Ascending aorta (tissue), 2 donors: Measurements from ENCODE around the gene CD8B2. TPM values are rescaled to one million over a fixed set of nuclear protein-coding genes. Genes with fewer than 3 reads are reported as not detected.

ENCODE experiments used
- DNase-seq, 2 donors: peaks; one replicate each; pipeline ENCODE4 v3.0.0-alpha.2; 2019; ENCODE audit warnings: low spot score in 2 of 2
- H3K27ac ChIP-seq, 2 donors: fragments of 200-600 bp; sonication (generic); one replicate each; pipeline ENCODE4 v1.5.1; 2016 to 2017; ENCODE audit warnings: mild to moderate bottlenecking in 1 of 2
- H3K27me3 ChIP-seq: fragments of 200-600 bp; sonication (generic); one replicate; pipeline ENCODE4 v1.5.1; 2017
- H3K36me3 ChIP-seq, 2 donors: fragments of 200-600 bp; sonication (generic); one replicate each; pipeline ENCODE4 v1.5.1; 2016
- H3K4me1 ChIP-seq, 2 donors: fragments of 200-600 bp; sonication (generic); one replicate each; pipeline ENCODE4 v1.5.1; 2016 to 2017; ENCODE audit warnings: mild to moderate bottlenecking in 1 of 2
- H3K4me3 ChIP-seq, 2 donors: fragments of 200-600 bp; sonication (generic); one replicate each; pipeline ENCODE4 v1.5.1; 2016 to 2017; ENCODE audit warnings: mild to moderate bottlenecking in 1 of 2
- H3K9me3 ChIP-seq, 2 donors: fragments of 200-600 bp; sonication (generic); one replicate each; pipeline ENCODE4 v1.5.1; 2016
- intact Hi-C: fragments of 100-400 bp; cut with DNase I; formaldehyde crosslinking; loops from one replicate; pipeline ENCODE4 v1.15.1; 2023
- total RNA-seq: library from RNA; depleted of rRNA; stranded (reverse); fragments of >200 nt; gene quantifications from one replicate; pipeline ENCODE4 v1.1.0, GENCODE V29; 2016
- TF ChIP-seq, protein P1 (sequence below), 3 experiments: fragments of 200-600 bp in 2 of 3; fragments of 450-650 bp in 1 of 3; sonication (generic) in 2 of 3; IDR thresholded peaks; one replicate each; pipeline ENCODE4 v1.5.1; 2016 to 2019; ENCODE audit warnings: antibody characterized with exemption in 3 of 3, mild to moderate bottlenecking in 1 of 3, moderate library complexity in 1 of 3

Gene CD8B2
- total RNA-seq, 1 donor from 2014 or later, result not detected

DNA sequence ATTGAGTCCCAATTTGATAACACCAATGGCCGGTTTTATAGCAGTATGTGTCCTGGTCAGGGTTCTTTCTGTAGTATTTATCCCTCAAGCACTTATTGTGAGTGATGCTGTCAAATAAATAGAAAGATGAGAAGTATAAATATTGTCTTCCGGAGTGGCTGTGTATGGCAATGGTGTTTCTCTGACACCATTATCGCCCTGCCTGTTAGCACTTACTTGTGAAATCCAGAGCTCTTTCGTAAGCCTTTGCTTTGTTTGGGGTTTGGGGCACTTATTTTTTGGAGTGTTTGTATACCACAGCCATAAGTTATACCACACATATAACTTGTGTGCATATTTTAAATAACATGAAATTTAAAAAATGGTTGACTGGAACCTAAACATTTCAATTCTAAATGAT lies 29.3 kb downstream of the CD8B2 start:
- Histone ChIP-seq H3K36me3 (no peaks in the 10 kb centered on the region), H3K27ac (no peak overlapping the region), H3K27me3 (no peaks in the 10 kb centered on the region), H3K4me3 (no peak overlapping the region), H3K4me1 (no peaks in the 10 kb centered on the region), H3K9me3 (no peaks in the 10 kb centered on the region)
- no peak for DNase-seq
- intact Hi-C loops, result no loop called here
- TF ChIP-seq, protein P1, sequence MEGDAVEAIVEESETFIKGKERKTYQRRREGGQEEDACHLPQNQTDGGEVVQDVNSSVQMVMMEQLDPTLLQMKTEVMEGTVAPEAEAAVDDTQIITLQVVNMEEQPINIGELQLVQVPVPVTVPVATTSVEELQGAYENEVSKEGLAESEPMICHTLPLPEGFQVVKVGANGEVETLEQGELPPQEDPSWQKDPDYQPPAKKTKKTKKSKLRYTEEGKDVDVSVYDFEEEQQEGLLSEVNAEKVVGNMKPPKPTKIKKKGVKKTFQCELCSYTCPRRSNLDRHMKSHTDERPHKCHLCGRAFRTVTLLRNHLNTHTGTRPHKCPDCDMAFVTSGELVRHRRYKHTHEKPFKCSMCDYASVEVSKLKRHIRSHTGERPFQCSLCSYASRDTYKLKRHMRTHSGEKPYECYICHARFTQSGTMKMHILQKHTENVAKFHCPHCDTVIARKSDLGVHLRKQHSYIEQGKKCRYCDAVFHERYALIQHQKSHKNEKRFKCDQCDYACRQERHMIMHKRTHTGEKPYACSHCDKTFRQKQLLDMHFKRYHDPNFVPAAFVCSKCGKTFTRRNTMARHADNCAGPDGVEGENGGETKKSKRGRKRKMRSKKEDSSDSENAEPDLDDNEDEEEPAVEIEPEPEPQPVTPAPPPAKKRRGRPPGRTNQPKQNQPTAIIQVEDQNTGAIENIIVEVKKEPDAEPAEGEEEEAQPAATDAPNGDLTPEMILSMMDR (IDR thresholded peaks at IDR 0.05), result no peak

DNA sequence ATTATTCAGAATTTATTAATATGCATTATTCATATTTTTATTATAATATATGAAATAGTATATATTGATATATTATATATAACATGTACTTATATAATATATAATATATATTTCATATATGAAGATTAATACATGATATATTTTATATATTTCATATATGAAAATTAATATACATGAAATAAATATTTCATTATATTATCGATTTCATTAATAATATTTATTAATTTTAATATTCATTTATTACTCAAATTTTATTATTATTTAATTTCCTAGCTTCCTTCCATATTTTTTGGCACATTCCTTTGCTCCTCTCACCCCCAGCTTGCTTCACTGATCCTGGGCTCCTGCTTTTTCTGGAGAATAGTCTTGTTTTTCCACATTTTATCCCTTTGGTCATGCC lies 29.7 kb downstream of the CD8B2 start:
- TF ChIP-seq, protein P1 (IDR thresholded peaks at IDR 0.05), result no peak

DNA sequence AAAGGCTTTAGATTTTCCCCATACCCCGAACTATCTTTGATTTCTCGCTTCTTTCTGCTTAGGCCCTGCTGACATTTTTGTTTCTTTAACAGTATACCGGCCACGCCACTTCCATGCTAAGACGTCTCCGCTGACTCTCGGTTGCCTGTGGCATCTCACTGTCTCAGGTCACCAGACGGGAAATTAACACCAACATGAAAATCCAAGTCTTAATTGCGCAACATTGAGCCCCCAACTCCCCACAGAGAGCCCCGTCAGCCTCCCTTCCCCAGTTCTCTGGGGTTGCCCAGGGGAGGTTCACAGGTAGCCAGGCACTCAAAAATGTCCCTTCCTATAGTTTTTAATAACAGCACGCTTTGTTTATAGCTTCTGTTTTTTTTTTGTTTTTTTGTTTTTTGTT lies 30.2 kb downstream of the CD8B2 start:
- DNase-seq, result no peak
- H3K9me3 ChIP-seq, result no peaks in the 10 kb centered on the region
- no peaks in the 10 kb centered on the region for H3K4me1 ChIP-seq
- H3K4me3 ChIP-seq, result no peak overlapping the region
- intact Hi-C loops, result no loop called here
- no peak overlapping the region for H3K27ac ChIP-seq
- TF ChIP-seq, protein P1 (IDR thresholded peaks at IDR 0.05), result no peak
- no peaks in the 10 kb centered on the region for H3K36me3 ChIP-seq
- H3K27me3 ChIP-seq, result no peaks in the 10 kb centered on the region

More for the DNA sequence above, 29.7 kb downstream of the CD8B2 start:
- H3K27ac ChIP-seq, result no peak overlapping the region
- no peak for DNase-seq
- no peaks in the 10 kb centered on the region for H3K36me3 ChIP-seq
- no peaks in the 10 kb centered on the region for H3K4me1 ChIP-seq
- intact Hi-C loops, result no loop called here
- H3K9me3 ChIP-seq, result no peaks in the 10 kb centered on the region
- H3K27me3 ChIP-seq, result no peaks in the 10 kb centered on the region
- H3K4me3 ChIP-seq, result no peak overlapping the region

DNA sequence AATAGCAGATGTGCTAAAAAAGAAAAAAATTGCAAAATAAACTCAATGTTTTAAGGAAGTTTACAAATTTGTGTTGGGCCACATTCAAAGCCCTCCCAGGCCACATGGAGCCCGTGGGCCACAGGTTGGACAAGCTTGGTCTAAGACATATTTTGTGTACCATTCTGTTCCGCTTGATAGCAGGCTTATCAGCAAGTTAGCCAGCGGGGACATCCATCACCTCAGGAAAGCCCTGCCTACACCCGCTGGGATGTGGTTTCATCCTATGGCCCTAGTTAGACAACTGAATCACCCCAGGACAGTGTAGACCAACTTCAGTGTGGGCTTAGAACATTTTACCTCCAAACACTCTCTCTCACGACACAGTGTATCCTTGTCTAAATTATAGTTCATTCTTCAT lies 32.6 kb downstream of the CD8B2 start:
- TF ChIP-seq, protein P1 (IDR thresholded peaks at IDR 0.05), result no peak
- no peaks in the 10 kb centered on the region for H3K4me1 ChIP-seq
- H3K36me3 ChIP-seq, result no peaks in the 10 kb centered on the region
- no peaks in the 10 kb centered on the region for H3K9me3 ChIP-seq
- DNase-seq, result no peak
- no peaks in the 10 kb centered on the region for H3K27me3 ChIP-seq
- H3K4me3 ChIP-seq, result no peak overlapping the region
- intact Hi-C loops, result no loop called here
- no peak overlapping the region for H3K27ac ChIP-seq

DNA sequence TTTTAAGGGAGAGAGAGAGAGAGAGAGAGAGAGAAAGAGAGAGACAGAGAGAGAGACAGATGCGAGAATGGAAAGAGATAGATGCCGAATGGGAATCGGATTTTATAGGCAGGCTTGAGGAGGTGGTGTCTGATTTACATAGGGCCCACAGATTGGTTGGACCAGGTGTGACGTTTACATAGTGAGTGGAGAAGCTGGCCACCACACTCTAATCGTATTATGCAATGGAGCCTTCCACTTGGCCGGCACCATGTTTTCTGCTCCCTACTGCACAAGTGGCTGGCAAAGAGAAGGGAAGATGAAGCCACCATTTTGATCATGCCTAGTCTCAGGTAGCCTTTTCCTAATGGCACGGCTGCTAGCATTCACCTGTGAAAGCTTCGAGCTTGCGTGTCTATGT lies 33.9 kb downstream of the CD8B2 start:
- TF ChIP-seq, protein P1 (IDR thresholded peaks at IDR 0.05), result no peak
- no peaks in the 10 kb centered on the region for H3K27me3 ChIP-seq

More for the DNA sequence above, 33.9 kb downstream of the CD8B2 start:
- DNase-seq, result no peak
- Histone ChIP-seq H3K9me3 (no peaks in the 10 kb centered on the region), H3K27ac (no peak overlapping the region), H3K4me3 (no peak overlapping the region), H3K36me3 (no peaks in the 10 kb centered on the region), H3K4me1 (no peaks in the 10 kb centered on the region)
- intact Hi-C loops, result no loop called here
